GM18502 (cell line): ENCODE results near the gene GTF2A1.

Experiments used
- ATAC-seq: cut with Tn5 transposase; IDR thresholded peaks from one replicate; pipeline ENCODE4 v1.9.1; 2021; ENCODE audit warnings: mild to moderate bottlenecking; ENCODE audit not compliant: unreplicated experiment, poor library complexity

GTF2A1 gene

DNA sequence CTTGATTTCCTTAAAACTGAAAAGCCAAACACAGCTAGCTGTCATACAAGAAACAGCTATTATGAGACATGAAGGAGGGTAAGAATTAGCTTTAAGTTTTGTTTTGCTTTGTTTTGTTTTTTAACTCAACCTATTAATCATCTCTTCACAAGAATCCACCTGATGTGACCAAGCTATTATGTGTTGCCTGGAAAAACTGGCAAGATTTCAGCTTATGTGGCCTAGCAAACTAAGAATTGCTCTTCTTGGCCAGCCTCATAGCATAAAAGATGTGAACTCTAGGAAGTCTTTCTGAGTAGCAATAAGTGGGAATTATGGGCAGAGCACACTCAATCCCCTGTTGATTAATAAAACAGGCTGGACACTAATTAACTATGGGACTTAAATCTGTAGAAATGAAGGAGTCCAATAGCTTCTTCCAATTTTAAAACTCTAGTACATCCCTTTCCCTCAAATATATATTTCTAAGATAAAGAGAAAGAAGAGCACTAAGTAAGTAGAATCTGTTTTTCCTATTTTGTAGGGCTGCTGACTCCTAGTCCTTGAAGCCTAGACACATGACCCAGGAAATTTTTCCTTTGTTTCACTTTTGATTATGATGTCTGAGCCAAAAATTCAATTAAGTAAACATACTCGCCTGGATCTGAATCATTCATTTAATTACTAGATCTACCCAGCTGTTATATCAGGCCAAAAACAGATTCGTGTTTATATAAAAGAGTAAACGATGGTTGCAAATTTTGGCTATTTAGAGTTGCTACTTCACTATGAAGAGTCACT, 75.7 kb downstream of the GTF2A1 start:
- ATAC-seq = no peak

DNA sequence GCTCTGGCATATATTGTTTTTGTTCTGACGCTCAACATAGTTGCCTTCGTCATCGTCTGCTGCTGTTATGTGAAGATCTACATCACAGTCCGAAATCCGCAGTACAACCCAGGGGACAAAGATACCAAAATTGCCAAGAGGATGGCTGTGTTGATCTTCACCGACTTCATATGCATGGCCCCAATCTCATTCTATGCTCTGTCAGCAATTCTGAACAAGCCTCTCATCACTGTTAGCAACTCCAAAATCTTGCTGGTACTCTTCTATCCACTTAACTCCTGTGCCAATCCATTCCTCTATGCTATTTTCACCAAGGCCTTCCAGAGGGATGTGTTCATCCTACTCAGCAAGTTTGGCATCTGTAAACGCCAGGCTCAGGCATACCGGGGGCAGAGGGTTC, 77.0 kb downstream of the GTF2A1 start:
- ATAC-seq = no peak

DNA sequence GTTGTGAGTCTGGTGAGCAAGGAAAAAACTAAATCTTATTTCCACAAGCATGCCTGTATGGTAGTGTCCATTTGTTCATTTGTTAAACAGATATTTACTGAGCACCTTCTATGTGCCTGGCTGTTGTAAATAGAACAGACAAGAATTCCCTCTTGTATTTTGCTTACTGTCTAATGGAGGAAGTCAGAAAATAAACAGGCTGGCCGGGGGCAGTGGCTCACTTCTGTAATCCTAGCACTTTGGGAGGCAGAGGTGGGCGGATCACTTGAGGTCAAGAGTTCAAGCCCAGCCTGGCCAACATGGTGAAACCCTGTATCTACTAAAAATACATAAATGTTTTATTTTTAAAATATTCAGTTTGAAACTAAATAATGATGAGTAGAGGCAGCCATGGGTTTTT, 79.3 kb downstream of the GTF2A1 start:
- no peak for ATAC-seq

DNA sequence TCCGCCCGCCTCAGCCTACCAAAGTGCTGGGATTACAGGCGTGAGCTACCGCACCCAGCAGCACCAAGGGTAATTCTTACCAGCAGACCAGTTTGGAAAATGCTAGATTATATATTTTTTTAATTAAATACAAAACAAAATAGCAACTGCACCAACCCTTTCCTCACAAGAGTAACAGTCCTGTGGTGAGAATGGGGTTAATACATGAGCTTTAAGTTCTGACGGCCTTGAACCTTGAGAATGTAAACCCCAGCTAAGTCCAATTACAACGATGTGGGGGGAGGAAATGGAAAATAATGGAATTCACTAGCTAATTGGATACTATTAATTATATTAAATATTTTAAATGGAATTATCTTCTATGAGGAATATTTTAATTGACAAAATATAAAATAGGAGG, 82.3 kb downstream of the GTF2A1 start:
- ATAC-seq = no peak

DNA sequence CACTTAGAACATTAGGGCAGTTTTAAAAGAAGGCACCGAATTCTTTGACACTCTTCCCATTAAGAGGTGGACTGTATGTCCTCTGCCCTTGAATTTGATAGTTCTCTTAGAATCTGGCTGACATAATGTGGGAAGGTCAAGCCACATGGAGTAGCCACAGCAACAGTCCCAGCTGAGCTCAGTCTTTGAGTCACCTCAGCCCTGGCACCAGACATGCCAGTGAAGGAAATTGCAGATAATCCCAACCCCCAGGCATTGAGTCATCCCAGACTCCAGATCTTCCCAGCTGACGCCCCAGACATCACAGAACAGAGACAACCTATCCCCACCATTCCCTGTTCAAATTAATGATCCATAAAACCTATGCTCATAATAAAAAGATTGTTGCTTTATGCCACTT, 83.4 kb downstream of the GTF2A1 start:
- ATAC-seq = no peak

DNA sequence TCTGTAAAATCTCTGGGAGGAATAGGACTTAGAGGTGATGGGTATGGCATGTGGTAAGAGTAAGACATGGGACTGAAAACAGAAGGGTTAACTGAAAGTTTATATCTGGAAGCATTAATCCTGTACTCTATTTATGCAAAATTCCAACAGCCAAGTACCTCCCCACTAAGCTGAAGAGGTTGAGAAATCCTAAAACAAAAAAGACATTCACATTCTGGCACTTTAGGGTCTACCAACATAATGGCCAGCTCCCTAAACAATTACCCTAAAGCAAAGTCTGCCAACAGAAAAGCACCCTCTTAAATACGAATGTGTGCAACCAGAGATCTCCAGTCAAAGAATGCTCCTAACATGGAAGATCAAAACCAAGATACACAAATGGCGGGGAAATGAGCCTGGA, 87.4 kb downstream of the GTF2A1 start:
- ATAC-seq = no peak

DNA sequence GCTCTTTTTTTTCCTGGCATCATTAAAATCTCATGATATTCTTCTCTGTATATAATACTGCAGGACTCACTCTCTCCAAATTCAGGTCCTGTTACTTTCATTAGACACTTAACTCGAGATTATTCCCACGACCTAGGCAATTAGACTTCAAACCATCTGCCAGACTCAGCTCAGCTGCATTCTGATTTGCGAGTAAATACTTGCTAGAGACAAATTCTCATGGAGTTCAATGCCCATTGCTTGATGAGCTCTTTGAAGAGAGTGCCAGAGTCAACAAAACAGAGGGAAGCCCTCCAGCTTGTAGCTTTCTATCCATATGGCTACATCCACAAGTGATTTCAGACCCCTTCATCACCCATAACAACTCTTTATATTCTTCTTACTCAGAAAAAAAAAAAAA, 88.3 kb downstream of the GTF2A1 start:
- no peak for ATAC-seq

DNA sequence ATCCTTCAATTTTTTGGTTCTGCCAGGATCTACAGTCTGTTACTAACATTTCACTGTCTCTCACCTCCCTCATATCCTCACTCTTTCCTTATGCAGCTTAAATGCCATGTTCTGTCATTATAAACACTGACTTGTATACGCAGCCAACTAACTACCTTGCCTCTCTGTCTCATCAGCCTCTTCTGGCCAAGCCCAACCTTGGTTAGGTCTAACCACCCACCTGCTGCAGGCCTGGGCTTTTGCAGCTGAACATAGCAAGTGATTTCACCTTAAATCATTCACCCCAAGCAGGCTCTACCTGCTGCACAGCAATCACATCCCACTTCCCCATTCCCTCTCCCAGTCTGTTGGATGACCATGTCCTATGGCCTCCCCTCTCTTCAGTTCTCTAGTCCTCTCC, 91.5 kb downstream of the GTF2A1 start:
- ATAC-seq = no peak

DNA sequence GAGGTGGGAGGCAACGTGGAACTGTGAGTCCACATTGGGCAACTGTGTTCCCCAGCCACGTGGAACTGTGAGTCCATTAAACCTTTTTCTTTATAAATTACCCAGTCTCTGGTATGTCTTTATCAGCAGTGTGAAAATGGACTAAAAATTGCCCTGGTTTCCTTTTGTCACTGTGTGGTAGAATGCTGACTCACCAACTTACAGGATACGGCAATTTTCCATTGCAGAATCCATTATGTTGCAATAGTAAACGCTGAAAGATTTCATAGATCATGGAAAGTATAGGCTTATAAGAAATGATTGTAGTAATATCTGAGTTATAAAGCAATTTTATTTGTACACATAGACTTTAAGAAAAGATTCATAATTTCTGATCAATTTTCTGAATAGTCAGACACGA, 93.0 kb downstream of the GTF2A1 start:
- ATAC-seq = no peak

DNA sequence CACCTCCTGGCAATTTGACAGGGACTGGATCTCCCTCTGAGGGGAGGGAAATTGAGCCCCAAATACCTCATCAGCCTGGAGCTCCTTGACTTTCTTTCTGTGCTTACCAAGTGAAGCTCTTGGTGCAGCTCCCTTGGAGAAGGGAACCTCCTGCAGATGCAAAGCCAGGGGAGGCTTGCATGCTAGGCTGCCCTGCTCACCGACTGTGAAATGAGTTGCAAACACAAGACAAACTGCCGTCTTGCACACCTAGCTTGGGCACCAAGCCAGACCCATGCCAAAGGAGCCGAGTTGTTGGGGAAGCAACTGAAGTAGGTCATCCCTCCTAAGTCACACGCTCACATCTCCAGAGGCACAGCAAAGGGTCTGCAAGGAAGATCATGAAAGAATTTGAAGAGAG, 95.2 kb downstream of the GTF2A1 start:
- no peak for ATAC-seq
